ENCODE results near the gene MAP6D1. TPM values are rescaled to one million over a fixed set of nuclear protein-coding genes. Genes with fewer than 3 reads are reported as not detected.

The MAP6D1 gene
- under 1 TPM; 0.22 to 0.61 (median 0.37) TPM for total RNA-seq
- long read RNA-seq = 0 reads

DNA sequence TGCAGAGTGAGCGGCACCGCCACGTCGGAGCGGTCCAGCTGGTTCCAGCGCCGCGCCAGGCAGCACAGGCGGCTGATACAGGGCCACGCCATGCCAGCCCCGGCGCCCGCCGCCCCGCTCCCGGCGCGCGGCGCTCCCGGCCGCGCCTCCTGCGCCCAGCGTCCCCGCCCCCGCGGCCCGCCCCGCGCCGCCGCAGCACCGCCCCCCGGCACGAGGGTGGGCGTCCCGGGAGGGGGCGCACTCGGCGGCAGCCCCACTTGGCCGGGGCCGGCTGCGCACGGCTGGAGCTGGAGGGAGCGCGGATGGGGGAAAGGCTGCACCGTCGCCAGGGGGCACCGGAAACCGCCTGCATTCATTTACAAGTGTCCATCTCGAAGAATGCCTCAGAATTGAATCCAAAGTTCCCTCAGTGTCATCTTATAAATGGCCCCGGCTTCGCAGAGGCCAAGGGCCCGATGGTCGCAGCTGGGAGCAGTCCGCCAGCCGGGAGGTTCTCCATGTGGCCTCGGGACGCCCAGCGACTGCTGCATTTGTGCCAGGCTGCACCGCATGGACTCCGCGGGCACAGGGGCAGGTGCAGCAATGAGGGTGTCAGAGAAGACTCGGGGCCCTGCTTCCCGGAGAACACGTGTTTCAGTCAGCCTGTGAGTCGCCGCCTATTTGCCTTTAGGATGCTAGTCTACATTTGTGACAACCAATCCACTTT lies at the start of gene MAP6D1:
Gene MAP6D1, minus strand, starts transcription at position 122 of the 706 bp plus-strand sequence. Its CDS starts 30 bp downstream, at position 92.
- no CpG with 5 or more reads among the region's 69 CpGs for WGBS (ENCODE audit: insufficient coverage, low coverage, low lambda C conversion rate, missing lambda C conversion rate)
- intact Hi-C loops (cut with DNase I) = no loop called here
- H3K27ac ChIP-seq = no peak within 1 kb of the TSS

DNA sequence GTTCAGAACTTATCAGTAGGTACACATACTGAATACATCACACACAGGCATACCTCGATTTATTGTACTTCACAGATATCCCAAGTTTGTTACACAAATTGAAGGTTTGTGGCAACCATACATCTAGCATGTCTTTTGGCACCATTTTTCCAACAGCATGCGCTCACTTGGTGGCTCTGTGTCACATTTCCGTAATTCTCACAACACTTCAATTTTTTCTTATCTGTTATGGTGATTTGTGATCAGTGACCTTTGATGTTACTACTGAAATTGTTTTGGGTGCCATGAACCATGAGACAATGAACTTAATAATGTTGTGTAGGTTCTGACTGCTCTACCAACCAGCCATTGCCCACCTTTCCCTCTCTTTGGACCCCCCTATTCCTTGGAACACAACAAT lies 48.5 kb upstream of the MAP6D1 start:
- TF ChIP-seq POLR2A (IDR thresholded peaks at IDR 0.05) = no peak
- TF ChIP-seq, protein P1, sequence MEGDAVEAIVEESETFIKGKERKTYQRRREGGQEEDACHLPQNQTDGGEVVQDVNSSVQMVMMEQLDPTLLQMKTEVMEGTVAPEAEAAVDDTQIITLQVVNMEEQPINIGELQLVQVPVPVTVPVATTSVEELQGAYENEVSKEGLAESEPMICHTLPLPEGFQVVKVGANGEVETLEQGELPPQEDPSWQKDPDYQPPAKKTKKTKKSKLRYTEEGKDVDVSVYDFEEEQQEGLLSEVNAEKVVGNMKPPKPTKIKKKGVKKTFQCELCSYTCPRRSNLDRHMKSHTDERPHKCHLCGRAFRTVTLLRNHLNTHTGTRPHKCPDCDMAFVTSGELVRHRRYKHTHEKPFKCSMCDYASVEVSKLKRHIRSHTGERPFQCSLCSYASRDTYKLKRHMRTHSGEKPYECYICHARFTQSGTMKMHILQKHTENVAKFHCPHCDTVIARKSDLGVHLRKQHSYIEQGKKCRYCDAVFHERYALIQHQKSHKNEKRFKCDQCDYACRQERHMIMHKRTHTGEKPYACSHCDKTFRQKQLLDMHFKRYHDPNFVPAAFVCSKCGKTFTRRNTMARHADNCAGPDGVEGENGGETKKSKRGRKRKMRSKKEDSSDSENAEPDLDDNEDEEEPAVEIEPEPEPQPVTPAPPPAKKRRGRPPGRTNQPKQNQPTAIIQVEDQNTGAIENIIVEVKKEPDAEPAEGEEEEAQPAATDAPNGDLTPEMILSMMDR (IDR thresholded peaks at IDR 0.05) = no peak
- no peak for DNase-seq
- intact Hi-C loops (cut with DNase I) = no loop called here

More for the DNA sequence above, at the start of gene MAP6D1:
- Histone ChIP-seq H3K4me3 (peak within 1 kb of the TSS; percentile 35 to 56 (median 44)), H3K4me1 (peaks cover 0 to 16% (median 0%) of the 10 kb centered on the region in 4 donors), H3K27me3 (no peaks in the 10 kb centered on the region), H3K9me3 (no peaks in the 10 kb centered on the region), H3K36me3 (peaks cover 0 to 9% (median 0%) of the 10 kb centered on the region in 4 donors)
- DNase-seq (peak in 1 of 3 donors; percentile 27), ATAC-seq (peak; percentile 27 to 52 (median 38))
- TF ChIP-seq, protein P1 (IDR thresholded peaks at IDR 0.05) = peak in 2 of 4 donors; percentile 7 to 23
- TF ChIP-seq POLR2A (IDR thresholded peaks at IDR 0.05) = no peak

DNA sequence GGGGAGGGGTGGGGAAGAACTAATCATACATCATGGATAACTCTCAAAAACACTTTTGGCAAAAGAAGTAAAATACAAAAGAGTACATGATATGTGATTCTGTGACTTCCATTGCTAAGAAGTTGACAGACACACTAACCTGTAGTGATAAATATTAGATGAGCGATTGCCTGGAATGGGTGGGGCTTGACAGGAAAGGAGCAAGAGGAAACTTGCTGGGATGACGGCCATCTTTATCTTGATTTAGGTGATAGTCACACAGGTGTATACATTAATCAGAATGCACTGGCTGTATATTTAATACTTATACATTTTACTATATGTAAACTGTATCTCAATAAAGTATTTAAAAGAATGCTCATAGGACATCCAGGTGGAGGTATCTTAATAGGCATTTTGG lies 46.2 kb upstream of the MAP6D1 start:
- intact Hi-C loops (cut with DNase I) = no loop called here
- DNase-seq (no peak), ATAC-seq (no peak)
- 73% methylated on average over 2 of the region's 2 CpGs for WGBS (ENCODE audit: insufficient coverage, low coverage, low lambda C conversion rate, missing lambda C conversion rate)
- Histone ChIP-seq H3K36me3 (peaks cover 0 to 8% (median 4%) of the 10 kb centered on the region in 4 donors), H3K27me3 (no peaks in the 10 kb centered on the region), H3K4me1 (peaks cover 0 to 12% (median 0%) of the 10 kb centered on the region in 4 donors), H3K4me3 (no peak overlapping the region), H3K9me3 (no peaks in the 10 kb centered on the region), H3K27ac (no peak overlapping the region)
- no peak for TF ChIP-seq POLR2A (IDR thresholded peaks at IDR 0.05)
- TF ChIP-seq, protein P1 (IDR thresholded peaks at IDR 0.05) = no peak

More for the DNA sequence above, 48.5 kb upstream of the MAP6D1 start:
- Histone ChIP-seq H3K27ac (no peak overlapping the region), H3K36me3 (no peaks in the 10 kb centered on the region), H3K9me3 (no peaks in the 10 kb centered on the region), H3K4me3 (no peak overlapping the region), H3K27me3 (no peaks in the 10 kb centered on the region), H3K4me1 (peaks cover 0 to 12% (median 0%) of the 10 kb centered on the region in 4 donors)
- ATAC-seq = peak in 1 of 4 donors; percentile 18
- 48% methylated on average over 3 of the region's 3 CpGs for WGBS (ENCODE audit: insufficient coverage, low coverage, low lambda C conversion rate, missing lambda C conversion rate)

DNA sequence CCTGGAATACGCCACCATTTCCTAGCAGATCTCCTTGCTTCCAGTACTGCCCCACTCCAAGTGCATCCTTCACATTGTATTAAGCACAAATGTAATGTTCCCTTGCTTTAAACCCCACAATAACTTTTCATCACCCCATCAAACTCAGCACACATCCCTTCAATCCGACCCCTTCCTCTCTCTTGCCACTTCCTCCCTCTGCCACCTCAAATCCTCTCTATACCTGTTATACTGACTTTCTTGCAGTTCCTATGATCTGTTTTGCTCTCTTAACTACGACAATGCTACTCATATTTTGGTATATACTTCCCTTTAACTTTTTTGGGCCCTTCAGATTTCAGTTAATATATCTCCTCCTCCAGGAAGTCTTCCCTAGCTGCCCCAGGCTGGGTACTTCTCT lies 45.2 kb upstream of the MAP6D1 start:
- Histone ChIP-seq H3K4me3 (no peak overlapping the region), H3K27ac (no peak overlapping the region), H3K4me1 (peaks cover 0 to 12% (median 0%) of the 10 kb centered on the region in 4 donors), H3K9me3 (no peaks in the 10 kb centered on the region), H3K36me3 (peaks cover 0 to 17% (median 8%) of the 10 kb centered on the region in 4 donors), H3K27me3 (no peaks in the 10 kb centered on the region)
- ATAC-seq = no peak
- no peak for DNase-seq
- WGBS (ENCODE audit: insufficient coverage, low coverage, low lambda C conversion rate, missing lambda C conversion rate) = 85% methylated on average over 3 of the region's 3 CpGs
- intact Hi-C loops (cut with DNase I) = no loop called here
- TF ChIP-seq POLR2A (IDR thresholded peaks at IDR 0.05) = no peak
- TF ChIP-seq, protein P1 (IDR thresholded peaks at IDR 0.05) = no peak

All from right lobe of liver (tissue), 6 donors.